Hepatic stellate cell (primary cell): ENCODE measurements around the gene SPAG16.

Experiments used
- DNase-seq: peaks from one replicate; pipeline ENCODE4 v3.0.0; 2011; ENCODE audit warnings: low spot score

The SPAG16 gene

DNA sequence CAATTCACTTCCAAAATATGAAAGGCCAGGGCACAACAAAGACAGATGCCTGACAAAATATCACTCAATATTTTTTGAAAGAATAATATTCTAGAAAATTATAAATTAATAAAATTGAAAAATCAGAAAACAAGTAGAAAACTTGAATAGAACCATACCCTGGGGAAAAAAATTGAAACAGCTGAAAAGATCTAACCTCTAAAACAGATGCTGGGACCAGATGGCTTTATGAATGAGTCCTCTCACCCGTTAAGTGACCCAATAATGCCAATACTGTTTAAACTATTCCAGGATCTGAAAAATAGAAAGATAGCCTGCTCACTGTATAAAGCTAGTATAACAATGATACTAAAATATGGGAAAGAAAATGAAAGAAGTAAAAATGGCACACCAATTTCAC lies 804.3 kb downstream of the SPAG16 start:
- DNase-seq: no peak

DNA sequence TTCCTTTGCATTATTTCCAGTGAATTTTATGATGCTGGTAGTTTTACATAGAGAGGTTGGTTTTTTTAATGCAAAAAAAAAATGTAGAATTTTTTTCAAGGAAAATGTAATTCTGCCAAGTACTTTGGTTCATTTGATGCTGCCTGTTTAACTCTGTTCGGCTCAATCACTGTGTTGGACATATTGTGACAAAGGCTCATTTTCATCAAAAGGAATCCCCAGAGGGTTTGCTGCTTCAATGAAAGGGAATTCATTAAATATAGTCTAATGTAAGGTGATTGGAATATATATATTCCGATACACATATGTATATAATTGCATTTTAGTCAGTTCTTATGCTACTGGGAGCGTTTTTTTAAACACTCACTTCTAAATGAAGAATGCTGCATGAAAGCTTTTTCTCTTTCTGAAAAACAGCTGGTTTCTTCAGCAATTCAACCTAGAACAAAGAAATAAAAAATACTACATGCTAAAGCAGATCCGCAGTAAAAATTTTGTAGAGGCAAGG lies 812.0 kb downstream of the SPAG16 start:
- no peak for DNase-seq

DNA sequence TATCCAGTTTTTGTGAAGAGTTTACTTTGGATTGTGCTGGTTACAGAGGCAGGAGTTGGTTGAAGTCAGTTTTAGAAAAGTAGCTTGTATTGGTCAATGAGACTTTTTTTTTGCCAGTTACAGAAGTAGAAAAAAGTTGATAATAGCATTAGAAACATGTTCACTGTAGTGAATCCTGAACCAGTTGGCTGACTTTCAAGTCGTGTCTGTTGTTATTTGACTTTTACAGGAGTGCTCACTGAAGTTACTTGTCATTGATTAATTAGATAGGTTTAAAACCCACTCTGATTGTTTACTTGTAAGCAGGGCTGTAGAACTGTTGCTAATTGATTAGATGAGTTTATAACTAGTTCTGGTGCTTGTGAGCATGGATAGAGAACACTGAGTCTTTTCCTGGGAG lies 814.5 kb downstream of the SPAG16 start:
- DNase-seq: no peak

DNA sequence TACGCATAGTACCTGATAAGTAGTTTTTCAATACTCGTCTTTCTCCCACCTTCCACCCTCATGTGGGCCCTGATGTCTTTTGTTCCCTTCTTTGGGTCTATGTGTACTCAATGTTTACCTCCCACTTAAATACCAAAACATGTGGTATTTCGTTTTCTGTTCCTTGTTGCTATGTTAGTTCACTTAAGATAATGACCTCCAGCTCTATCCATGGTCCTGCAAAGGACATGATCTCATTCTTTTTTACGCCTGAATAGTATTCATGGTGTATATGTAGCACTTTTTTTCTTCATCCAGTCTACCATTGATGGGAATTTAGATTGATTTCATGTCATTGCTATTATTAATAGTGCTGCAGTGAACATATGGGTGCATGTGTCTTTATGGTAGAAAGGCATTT lies 816.2 kb downstream of the SPAG16 start:
- no peak for DNase-seq

DNA sequence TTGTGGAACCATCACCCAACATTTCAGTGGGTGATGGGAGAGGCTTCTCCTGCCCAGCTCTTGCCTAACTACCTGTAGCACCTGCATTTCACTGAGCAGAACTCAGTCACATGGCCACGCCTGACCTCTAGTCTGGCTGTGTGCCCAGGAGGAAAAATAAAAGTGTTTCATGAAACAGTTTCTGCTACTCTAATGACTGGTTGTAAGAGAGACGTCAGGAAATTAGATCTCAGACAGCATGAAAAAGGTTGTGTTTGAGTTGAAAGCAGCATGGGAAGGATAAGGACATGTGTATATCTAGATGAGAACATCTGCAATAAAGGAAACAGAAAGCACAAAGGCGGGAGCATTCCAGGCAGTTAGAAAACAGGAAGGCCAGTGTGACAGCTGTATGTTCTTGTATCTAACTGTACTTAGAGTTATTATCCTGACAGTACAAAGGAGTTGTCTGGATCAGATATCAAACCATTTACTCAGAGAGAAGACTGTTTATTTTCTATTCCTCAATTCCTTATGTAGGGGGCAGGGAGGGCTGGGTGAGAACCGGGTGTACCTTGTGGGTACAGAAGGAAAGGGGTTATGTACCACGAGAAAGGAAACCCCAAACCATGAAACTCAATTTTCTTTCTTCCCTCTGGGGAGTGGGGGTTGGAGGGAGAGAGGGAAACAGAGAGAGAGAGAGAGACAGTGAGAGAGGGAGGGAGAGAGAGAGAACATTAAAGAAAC lies 819.2 kb downstream of the SPAG16 start:
- DNase-seq: no peak

DNA sequence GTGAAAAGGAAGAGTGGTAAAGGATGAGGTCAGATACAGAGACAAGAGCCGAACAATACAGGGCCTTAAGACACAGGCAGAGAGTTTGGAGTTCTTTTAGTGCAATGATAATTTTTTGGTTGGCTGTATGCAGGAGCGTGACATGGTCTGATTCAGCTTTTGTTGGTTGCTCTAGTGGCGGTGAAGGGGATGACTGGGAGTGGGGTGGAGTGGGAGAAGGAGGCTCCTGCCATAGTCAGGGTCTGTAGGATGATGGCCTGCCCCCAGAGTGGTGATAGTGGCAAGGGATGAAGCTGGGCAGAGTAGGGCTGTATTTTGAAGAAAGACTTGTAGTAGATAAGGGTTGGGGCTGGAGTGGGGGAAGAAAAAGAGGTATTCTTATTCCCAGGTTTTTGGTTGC lies 820.0 kb downstream of the SPAG16 start:
- peak; percentile 1 for DNase-seq

DNA sequence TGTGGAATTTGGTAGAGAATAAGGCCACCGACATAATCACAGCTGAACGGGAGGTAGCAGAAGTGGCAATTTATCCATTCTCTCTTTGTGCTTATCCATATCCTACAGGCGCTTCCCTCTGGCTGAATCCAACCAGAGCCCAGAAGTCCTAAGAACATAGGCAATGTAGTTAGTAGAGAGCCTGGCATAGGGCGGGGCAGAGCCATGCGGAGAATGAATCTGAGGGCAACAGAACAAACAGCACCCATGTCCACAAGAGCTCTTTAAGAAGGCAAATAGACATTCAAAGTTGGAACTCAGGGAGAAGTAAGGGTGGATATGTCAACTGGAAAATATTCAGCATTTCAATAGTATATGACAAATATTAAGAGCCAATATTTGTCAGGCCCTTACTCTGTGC lies 820.7 kb downstream of the SPAG16 start:
- DNase-seq: no peak

DNA sequence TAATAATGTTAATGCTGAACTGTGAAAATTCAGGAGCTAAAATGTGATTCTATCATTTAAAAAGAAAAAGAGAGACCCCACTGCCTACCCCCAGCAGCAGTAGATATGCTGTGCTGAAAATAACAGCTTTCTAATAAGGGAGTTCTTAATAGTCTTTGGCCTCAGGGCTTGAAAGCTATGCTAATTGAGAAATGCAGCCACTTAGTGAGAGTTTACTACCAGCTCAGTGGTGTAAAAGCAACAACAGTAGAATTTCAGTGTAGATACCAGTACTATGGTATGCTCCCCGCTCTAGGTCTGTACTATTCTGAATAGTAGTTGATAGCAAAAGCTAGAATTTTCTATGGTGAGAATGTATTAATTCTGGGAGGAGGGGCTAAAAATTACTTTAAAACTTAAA lies 823.5 kb downstream of the SPAG16 start:
- DNase-seq: no peak

DNA sequence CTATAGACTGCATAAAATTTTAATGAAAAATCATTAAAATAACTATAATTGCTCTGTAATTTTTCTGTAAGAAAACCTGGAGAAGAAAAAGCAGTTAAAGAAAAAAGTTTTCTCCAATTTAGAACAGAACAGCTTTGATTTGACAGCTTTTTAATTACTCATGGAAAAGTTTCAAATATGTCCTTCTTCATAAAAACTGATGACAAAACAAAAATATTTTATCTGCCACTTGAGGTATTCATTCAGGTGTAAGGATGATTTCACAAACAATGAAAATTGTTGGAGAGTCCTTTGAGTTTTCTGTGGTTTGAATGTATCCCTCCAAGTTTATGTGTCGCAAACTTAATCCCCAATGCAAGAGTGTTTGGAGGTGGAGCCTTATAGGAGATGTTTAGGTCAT lies 824.3 kb downstream of the SPAG16 start:
- no peak for DNase-seq

DNA sequence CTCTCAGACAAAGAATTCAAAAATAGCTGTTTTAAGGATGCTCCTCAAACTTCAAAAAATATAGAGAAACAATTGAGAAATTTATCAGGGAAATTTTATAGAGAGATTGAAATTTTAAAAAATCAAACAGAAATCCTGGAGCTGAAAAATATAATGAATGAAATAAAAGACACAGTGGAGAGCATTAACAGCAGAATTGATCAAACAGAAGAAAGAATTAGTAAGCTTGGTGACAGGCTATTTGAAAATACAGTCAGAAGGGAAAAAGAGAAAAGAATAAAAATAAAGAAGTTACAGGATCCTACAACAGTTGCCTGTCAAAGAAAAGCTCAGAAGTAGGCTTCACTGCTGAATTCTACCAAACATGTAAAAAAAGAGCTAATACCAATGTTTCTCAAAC lies 832.8 kb downstream of the SPAG16 start:
- no peak for DNase-seq

DNA sequence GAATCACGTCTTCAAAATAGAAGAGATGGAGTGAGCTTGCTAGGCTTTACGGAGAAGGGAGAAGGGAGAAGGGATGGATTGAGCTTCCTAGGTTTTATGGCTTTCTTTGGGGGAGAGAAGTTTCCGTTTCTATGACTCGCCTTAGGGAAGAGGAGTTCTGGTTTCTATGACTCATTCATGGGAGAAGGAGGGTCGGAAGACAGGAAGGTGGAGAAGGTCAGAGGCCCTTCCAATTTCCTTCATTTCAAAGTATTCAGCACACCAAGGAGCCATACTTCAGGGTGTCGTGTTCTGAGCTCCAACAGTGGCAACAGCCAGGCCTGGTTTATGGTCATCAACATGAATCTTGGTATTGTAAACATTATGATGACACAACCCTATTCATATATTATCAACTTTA lies 841.9 kb downstream of the SPAG16 start:
- DNase-seq: no peak

DNA sequence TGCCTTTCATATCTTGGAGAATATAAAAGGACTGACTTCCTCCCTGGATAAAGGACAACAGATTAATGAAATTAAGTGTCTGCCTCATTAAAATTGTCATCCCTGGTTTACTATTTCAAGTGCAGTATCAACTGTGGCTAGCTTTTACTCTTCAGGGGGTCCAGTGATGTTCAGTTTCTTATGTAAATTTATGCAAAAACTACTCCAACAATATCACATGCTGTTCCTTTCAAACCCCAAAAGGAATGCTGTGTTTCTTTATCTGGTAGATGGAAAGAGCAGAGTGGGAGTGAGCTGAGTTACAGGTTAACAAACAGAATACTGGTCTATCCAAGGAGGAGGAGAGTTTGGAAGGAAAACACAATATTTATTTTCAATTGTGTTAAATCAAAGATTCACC lies 842.9 kb downstream of the SPAG16 start:
- no peak for DNase-seq

DNA sequence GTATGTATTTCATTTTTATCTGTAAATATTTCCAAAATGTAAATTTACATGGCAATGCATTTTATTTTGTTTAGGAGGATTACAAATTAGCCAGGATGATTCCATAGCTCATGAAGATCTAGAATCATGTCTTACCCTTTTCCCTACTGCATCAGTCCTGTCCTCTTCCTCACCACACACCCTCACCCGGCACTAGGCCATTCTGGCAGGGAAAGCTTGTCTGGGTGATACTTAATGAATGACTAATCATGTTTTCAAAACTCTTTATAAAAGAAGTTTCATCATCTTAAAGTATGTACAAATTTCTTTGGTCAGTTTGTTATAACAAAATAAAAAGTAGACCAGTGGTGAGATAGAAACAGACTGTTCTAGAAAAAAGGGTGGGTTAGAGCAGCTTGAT lies 843.3 kb downstream of the SPAG16 start:
- DNase-seq: peak; percentile 4

DNA sequence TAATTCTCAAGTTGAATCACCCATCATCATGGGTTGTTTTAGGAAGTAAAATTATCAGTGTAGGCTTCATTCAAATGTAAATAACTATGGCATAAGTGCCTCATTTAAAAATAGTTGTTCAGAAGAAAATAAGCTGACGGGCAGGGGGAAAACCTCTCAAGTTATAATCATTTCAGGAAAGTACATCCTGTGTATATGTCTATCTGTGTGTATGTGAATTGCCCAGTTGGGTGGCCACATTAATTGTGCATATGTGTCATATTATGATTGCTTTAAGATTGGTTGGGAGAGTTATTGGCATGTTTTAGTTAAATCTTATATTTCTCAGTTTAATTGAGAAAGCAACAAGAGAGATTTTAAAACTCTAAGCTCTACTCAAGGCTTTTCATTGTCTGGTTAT lies 843.8 kb downstream of the SPAG16 start:
- no peak for DNase-seq

DNA sequence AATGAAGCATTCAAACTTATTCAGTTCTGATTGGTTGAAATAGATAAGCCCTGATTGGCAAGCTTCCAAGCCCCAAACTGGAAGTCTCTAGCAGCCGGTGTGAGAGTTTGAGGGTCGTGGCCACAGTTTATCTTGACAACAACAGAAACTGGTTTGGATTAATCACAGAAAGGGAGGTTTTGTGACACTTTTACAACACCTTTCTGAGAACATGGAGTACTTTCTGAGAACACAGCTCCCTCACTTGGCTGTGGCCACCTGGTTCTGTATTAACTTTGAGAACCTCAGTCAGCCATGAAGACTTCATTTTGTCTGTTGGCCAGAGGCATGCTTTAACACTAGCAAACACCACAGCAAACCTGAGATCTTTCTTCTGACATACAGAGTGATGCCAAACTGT lies 845.9 kb downstream of the SPAG16 start:
- DNase-seq: no peak

DNA sequence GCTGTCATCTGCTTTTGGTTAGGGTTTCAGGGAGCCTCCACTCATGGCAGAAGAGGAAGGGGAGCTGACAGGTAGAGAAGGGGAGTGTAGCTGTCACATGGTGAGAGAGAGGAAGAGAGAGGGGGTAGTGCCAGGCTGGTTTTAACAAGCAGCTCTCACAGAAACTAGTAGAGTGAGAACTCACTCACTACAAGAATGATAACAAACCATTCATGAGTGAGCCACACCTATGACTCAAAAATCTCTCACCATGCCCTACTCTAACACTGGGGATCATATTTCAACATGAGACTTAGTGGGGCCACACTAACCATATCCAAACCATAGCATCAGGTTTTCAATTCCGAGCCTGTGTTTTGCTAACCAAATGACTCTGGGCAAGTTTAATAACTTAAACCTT lies 851.7 kb downstream of the SPAG16 start:
- no peak for DNase-seq

DNA sequence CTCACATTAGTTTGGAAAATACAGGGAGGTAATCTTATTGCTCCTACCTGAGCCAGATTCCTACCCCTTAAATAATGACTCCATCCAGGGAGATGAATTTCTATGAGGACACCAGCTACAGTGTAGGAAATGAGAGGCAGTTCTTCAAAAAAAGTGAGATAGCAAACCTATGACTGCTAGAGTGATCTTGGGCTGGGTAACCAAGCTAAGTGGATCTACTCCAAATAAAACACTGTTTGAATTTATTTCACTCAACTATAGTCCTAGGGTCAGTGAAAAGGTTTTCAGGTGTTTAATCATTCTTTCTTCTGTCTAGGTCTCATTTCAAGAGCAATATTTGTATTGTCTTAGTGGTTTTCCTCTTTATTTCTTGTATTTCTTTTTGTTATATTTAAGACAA lies 854.5 kb downstream of the SPAG16 start:
- DNase-seq: no peak

DNA sequence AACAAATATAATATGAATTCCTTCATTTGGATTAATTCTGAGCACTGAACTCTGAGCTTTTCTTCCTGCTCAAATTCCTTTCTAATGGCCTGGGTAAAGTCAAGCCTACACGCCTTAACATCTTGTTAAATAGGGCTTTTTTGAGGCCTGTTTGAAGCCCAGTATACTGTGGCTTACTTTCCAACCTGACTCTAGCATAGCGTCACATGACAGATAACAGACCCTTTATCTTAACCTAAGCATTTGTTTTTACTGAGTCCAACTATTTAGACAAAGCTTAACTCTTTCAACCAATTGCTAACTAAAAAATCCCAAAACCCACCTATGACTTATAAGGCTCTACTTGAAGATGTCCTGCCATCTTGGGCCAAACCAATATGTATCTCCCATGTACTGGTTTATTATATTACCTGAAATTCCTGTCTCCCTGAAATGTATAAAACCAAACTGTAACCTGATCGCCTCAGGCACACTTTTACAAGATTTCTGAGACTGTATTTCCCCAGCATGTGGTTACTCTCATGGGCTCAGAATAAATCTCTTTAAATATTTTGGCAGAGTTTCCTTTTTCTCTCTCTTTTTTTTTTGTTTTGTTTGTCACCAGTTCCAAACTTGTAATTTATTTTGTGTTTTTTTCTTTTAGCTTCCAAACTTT lies 855.5 kb downstream of the SPAG16 start:
- DNase-seq: no peak

DNA sequence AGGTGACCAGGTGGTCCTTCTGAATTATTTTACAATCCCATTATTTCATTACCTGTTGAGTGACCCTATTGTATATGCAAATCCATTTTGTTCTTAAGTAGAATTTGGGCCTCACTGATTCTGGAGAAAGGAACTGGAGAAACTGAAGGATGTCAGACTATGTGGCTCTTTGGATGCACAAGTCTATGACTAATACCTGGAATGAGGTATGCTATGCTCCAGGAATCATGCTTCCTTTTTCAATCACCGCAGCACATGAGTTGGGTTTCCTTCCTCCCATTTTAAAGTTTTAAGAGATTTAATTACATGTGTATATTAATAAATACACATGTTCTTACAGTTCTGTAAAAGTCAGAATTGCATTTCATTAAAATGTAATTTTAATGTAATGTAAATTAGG lies 872.7 kb downstream of the SPAG16 start:
- no peak for DNase-seq

DNA sequence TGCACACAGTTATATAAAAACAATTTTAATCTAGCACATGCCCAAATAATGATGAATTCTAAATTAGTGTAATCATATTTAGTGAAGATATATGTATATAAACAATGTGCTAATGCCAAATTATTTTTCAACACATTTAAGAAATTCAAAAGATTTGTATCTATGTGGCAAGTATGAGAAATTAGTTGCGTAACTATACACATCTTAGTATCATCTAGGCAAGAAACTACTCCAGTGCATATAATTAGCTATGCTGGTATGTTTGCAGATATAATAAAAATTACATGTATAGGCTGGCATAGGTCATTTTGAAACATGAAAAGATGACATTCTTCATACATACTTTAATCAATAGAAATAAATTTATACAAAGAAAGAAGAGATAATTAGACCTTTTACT lies 874.6 kb downstream of the SPAG16 start:
- no peak for DNase-seq

DNA sequence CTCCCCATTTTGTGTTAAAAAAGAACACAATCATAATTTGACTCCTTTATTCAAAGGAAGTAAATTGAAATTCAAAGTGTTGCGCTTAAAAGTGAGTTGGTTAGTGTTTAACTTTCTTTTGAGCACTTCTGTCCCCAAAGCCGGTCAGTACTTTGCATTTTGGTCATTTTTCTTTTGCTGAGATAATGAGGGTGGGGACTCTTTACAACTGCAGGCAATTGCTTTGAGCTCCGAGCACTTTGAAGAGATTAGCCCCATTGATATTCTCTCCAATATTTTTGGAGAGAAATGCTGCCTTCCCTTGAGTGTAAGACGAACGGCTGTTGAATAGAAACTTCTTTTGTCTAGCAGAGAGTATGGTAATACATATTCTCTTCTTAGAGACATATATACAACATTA lies 885.0 kb downstream of the SPAG16 start:
- no peak for DNase-seq

DNA sequence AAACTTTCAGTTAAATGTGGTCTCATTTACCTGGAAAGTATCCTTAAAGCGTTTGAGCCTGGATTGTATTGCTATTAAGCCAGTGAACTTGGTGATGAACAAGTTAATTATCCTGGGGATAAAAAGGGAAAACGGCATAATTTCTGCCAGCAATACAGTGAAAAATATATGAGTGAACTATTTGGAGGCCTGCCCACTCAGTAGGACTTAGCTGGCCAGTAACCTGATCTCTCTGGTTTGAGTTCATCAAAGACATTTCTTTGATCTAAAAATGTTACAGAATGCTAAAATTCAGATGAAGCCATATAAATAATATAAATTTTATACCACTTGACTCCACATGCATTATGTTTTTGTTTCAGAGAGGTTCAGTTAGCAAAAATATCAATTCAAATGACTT lies 885.5 kb downstream of the SPAG16 start:
- DNase-seq: no peak

DNA sequence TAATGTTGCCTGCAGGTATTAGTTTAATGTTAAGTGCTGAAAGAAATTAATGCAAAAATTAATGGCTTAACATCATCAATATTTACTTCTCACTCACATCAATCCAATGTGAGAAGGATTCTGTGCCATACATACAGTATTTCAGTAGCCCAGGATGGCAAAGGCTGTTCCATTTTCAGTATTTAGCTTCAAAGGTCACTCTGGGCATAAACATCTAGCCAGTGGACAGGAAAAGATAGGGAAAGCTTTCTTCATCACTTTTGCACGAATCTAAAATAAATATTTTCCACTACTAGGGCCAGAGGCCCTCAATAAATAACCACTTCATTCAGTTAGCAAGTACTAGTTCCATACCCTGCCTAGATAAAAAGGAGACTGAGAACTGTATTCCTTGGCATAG lies 890.3 kb downstream of the SPAG16 start:
- no peak for DNase-seq

DNA sequence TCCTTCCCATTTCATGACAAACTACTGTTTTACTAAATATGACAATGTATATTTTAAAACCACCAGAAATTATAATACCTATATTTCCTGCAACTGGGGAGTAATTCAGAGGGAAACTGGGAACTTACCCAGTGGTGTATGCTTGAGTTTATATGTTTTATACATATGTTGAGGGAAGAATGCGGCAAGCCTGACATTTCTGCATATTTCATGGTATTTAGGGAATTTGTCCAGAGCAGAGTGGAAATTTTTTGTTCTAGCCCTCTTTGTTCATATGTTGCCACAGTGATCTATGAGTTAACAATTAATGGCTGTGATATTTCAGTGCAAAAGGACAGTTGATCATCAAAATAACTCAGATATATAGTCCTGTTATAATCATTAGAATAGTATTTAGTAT lies 895.8 kb downstream of the SPAG16 start:
- no peak for DNase-seq
